HG02938 (cell line): ENCODE data around the gene UBTF.

Source experiments
- ATAC-seq: cut with Tn5 transposase; IDR thresholded peaks from one replicate; pipeline ENCODE4 v1.9.1; 2021; ENCODE audit warnings: mild to moderate bottlenecking, moderate library complexity; ENCODE audit not compliant: unreplicated experiment

UBTF gene

GRCh38 chr17:44174427-44174826 is 45.0 kb downstream of the UBTF start:
- no peak for ATAC-seq

- no peak for ATAC-seq
Observed at GRCh38 chr17:44171931-44172455, 47.5 kb downstream of the UBTF start.

- no peak for ATAC-seq
Observed at GRCh38 chr17:44170499-44171201, 48.8 kb downstream of the UBTF start, which contains the start of gene ASB16. Gene ASB16, plus strand, starts transcription at chr17:44170704. Its CDS starts 86 bp downstream, at chr17:44170790.

GRCh38 chr17:44170135-44170498 is 49.4 kb downstream of the UBTF start:
- no peak for ATAC-seq

GRCh38 chr17:44167181-44167861 is 52.2 kb downstream of the UBTF start:
- ATAC-seq: no peak

GRCh38 chr17:44164476-44164875 is 55.0 kb downstream of the UBTF start:
- ATAC-seq: no peak

GRCh38 chr17:44159519-44160210 is 59.8 kb downstream of the UBTF start:
- no peak for ATAC-seq

GRCh38 chr17:44155488-44155887 is 64.0 kb downstream of the UBTF start:
- no peak for ATAC-seq
